Measurements from ENCODE around the gene LAMA1. TPM values are rescaled to one million over a fixed set of nuclear protein-coding genes. Genes with fewer than 3 reads are reported as not detected.

Gene LAMA1
- total and polyA plus RNA-seq, 2 of the 8 experiments (the other 6 are each of a cell fraction or from before 2014, with no cell fraction given) = 30.4 to 48.7 TPM

- Histone ChIP-seq H3K56ac (replicated peaks; ENCODE audit: insufficient read length, low read depth, low read length) (no peak overlapping the region), H3K18ac (ENCODE audit: extremely low read depth, low read length) (no peak overlapping the region), H3K23me2 (ENCODE audit: low read depth, low read length) (no peaks in the 10 kb centered on the region; the same call in 1 of the 2 replicates), H3K9me3 (ENCODE audit: insufficient read depth in 2 of 2, low read depth in 1 of 2, low read length in 1 of 2) (no peaks in the 10 kb centered on the region), H3K23ac (ENCODE audit: insufficient read length) (no peak overlapping the region), H3K14ac (ENCODE audit: insufficient read length) (no peak overlapping the region), H3K4me2 (ENCODE audit: insufficient read depth in 1 of 2, low read depth in 2 of 2, low read length in 2 of 2) (no peak overlapping the region), H4K5ac (ENCODE audit: insufficient read length, low read depth, low read length) (no peak overlapping the region), H3K79me2 (ENCODE audit: control insufficient read depth in 1 of 2, insufficient read depth in 2 of 2, low read length in 2 of 2) (no peaks in the 10 kb centered on the region), H3K4me1 (replicated peaks in 1 of 4; ENCODE audit: control insufficient read depth in 3 of 4, insufficient read depth in 4 of 4, low read length in 3 of 4) (no peaks in the 10 kb centered on the region), H3K9ac (replicated peaks in 1 of 4; ENCODE audit: extremely low read depth in 1 of 4, low read depth in 3 of 4, low read length in 3 of 4) (no peak overlapping the region), H3K27me3 (replicated peaks in 1 of 4; ENCODE audit: control insufficient read depth in 3 of 4, extremely low read depth in 1 of 4, insufficient read depth in 3 of 4, low read length in 3 of 4) (no peaks in the 10 kb centered on the region), H2BK12ac (ENCODE audit: low read depth, low read length) (no peak overlapping the region), H3K36me3 (ENCODE audit: control insufficient read depth in 2 of 4, insufficient read depth in 4 of 4, low read length in 3 of 4) (peaks cover 3 to 16% (median 10%) of the 10 kb centered on the region in 4 experiments), H4K8ac (ENCODE audit: extremely low read depth, insufficient read depth, low read length) (no peak overlapping the region), H2BK120ac (replicated peaks; ENCODE audit: low read depth, low read length) (no peak overlapping the region), H4K91ac (replicated peaks; ENCODE audit: insufficient read length, low read length) (no peak overlapping the region), H3K4ac (replicated peaks; ENCODE audit: insufficient read length, low read depth, low read length) (no peak overlapping the region), H3K79me1 (ENCODE audit: low read depth, low read length) (no peaks in the 10 kb centered on the region), H3K27ac (ENCODE audit: low read depth, low read length) (no peak overlapping the region), H2BK15ac (ENCODE audit: low read length) (no peak overlapping the region), H2AFZ (ENCODE audit: low read length) (no peak overlapping the region), H2BK20ac (ENCODE audit: low read length) (no peak overlapping the region), H2AK5ac (ENCODE audit: low read depth, low read length) (no peak overlapping the region), H4K20me1 (replicated peaks in 1 of 2; ENCODE audit: control insufficient read depth in 1 of 2, insufficient read depth in 2 of 2, low read length in 2 of 2) (peaks cover 0 to 4% of the 10 kb centered on the region in 2 experiments), H3K4me3 (ENCODE audit: extremely low read depth in 1 of 4, insufficient read depth in 2 of 4, low read depth in 3 of 4, low read length in 4 of 4) (no peak overlapping the region), H2BK5ac (ENCODE audit: low read depth, low read length) (no peak overlapping the region; the same call in 1 of the 2 replicates)
- FAIRE-seq = no peak
- 91% methylated on average over 9 of the region's 9 CpGs; no CpG with 5 or more reads in 1 of the 2 experiments for WGBS, 2 experiments (ENCODE audit: extremely low coverage in 1 of 2, insufficient coverage in 1 of 2, insufficient read length in 1 of 2, insufficient replicate concordance in 2 of 2, low coverage in 1 of 2, low lambda C conversion rate in 2 of 2, missing lambda C conversion rate in 1 of 2)
- DNase-seq (ENCODE audit: low read depth in 1 of 2, low spot score in 2 of 2) = no peak
- no peak for TF ChIP-seq TAF1 (IDR thresholded peaks at IDR 0.05; ENCODE audit: low read depth, low read length)
- no peak for TF ChIP-seq EP300 (IDR thresholded peaks at IDR 0.05; ENCODE audit: borderline replicate concordance in 1 of 2, low read depth in 2 of 2, low read length in 2 of 2)
- no peak for TF ChIP-seq KDM1A (IDR thresholded peaks at IDR 0.05; ENCODE audit: borderline replicate concordance, low read length)
- no peak for TF ChIP-seq YY1 (IDR thresholded peaks at IDR 0.05; ENCODE audit: low read depth, low read length)
- TF ChIP-seq RNF2 (IDR thresholded peaks at IDR 0.05; ENCODE audit: borderline replicate concordance, low read depth, low read length, missing control alignments, poor library complexity, severe bottlenecking) = no peak
- TF ChIP-seq PHF8 (conservative IDR thresholded peaks at IDR 0.05; ENCODE audit: low read depth, low read length) = no peak
- no peak for TF ChIP-seq CBX5 (IDR thresholded peaks at IDR 0.05; ENCODE audit: low read depth, low read length)
- CTCF ChIA-PET (ENCODE audit: partially characterized antibody) = interaction anchor here (0.6 to 2.2 kb wide), 4 partner anchors 17 to 237 kb away, joined by 3 to 10 read pairs (median 6); no protein-coding TSS in a partner anchor
- POLR2A ChIA-PET (ENCODE audit: partially characterized antibody) = no interaction called here
These were observed 177.1 kb downstream of the LAMA1 start for GRCh38 chr18:6940451-6940850.

All from H1 (cell line).